SH-SY5Y (cell line): Measurements from ENCODE around the gene HDAC9.

Experiments
- GATA2 ChIP-seq: IDR thresholded peaks from 2 replicates; pipeline ENCODE4 v1.6.1; 2011; ENCODE audit warnings: mild to moderate bottlenecking, low read depth, low read length
- GATA3 ChIP-seq: IDR thresholded peaks from 2 replicates; pipeline ENCODE4 v1.6.1; 2011; ENCODE audit warnings: low read depth, mild to moderate bottlenecking, low read length, moderate library complexity

The HDAC9 gene

DNA sequence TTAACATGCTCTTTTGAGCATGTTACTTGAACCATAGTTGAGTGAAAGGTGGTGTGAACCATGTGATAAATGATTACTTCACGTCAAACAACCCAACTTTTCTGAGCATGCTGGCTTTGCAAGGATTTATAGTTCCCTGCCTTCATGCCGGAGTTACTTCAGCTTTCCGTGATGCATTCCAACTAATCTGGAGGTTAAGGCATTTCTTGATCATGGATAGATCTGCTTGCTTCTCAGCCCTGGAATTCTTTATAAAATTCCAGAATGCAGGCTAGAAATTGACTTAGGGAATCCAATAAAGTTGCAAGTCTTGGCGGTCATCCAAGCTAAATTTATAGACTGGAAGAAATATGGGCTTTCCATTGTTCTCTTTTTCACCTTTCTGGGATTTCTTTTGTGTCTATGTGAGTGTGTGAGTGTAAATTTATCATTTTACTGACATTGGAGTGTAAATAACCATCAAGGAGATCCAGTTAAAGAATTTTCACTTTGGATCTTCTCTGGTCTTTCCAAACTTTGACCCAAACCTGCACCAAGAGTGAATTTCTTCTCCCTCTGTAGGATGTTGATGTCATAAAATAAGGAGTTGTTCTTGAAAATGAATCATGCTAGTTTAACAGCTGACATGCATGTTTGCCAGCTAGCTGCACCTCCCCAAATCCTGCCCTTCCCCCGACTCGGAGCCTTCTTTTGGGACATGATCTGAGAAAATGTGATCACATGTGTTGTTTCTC, 332.9 kb downstream of the HDAC9 start:
- TF ChIP-seq GATA3 (no peak), GATA2 (no peak)

DNA sequence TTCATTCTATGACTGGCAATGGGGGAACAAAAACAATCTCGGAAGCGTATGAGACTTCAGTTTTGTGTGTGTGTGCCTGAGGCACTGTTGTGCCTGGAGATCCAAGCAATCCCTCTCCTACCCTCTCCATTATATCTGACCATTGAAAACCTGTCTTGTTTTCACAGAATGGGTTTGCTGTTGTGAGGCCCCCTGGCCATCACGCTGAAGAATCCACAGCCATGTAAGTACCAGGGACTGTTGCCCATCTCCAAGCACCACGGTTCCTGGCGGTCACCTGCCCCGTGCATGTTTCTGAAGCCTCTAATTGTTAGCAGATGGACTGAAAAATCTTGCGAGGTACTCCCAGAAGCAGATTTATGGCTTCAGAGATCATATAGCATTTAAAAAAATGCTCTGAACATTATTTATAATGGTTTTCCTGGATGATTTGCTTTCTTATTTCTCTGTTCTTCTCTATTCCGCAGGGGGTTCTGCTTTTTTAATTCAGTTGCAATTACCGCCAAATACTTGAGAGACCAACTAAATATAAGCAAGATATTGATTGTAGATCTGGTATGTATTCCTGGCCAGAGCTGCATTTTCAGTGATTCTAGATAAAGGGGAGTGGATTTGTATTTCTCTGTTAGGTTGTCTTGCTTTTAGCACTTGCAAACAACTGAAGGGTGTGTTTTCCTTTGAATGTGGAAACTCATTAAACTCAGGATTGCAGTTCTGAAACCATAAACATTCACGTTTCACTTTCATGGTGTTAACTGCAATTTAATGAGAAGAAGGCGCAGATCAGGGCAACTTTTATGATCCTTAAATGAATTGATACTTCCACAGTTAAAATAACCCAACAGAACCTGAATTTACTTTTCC, 333.7 kb downstream of the HDAC9 start:
- TF ChIP-seq GATA3 (peak; percentile 68), GATA2 (no peak; the same call in 1 of the 2 replicates)

DNA sequence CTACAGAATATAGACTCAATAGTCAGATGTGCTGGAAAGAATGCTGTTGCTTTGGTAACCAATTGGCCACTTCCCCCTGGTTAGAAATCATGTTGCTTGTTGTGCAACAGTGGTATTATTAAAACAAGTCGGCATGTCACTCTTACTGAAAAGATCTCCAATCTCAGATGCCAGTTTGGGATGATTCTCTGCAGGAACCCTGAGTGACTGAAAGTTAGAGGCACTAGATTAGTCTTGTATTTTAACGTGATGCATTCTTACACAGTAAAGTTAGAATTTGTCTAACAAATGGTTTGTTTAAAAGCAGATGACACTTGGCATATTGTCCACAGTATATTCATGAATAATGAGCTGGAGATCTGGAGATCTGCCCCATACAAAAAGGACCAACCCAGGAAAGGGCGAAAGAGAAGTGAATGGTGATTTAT, 334.3 kb downstream of the HDAC9 start:
- TF ChIP-seq GATA2 (peak; percentile 30; the same call in 1 of the 2 replicates), GATA3 (no peak)

DNA sequence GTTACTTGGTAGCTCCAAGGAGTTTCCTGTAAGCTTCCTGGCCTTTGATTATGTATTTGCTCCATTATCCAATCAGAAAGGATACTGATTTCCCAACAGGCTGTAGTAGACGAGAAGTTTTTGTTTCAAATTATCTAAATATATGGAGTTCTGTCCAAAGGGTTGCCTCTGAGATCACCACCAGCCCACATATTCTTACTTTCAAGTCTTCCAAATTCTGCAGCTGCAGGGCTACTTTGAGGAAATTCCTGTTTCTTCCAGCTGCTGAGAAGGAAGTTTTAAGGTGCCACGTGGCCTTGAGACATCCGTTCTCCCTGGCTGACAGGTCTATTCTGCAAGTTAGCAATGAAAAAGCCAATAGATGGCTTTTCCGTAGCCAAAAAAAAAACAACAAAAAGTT, 335.9 kb downstream of the HDAC9 start:
- TF ChIP-seq GATA3 (no peak), GATA2 (no peak)

DNA sequence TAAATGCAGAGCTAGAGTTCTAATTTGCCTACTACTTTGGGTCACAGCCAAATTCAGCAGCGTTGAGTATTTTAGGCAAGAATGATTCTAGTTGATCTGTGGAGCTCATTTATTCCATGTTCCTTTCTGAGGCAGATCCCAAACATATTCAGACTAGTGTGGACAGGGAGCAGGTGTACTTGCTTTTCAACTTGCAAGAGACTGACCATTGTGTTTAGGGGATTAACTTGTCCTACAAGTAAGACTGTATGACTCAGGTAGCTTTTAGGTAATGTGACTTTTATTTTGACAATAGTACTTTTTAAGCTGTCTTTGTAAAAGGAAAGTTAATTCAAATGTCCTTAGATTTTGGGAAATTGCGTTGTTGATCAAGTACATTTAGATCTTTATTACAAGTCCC, 336.4 kb downstream of the HDAC9 start:
- TF ChIP-seq GATA2: no peak

DNA sequence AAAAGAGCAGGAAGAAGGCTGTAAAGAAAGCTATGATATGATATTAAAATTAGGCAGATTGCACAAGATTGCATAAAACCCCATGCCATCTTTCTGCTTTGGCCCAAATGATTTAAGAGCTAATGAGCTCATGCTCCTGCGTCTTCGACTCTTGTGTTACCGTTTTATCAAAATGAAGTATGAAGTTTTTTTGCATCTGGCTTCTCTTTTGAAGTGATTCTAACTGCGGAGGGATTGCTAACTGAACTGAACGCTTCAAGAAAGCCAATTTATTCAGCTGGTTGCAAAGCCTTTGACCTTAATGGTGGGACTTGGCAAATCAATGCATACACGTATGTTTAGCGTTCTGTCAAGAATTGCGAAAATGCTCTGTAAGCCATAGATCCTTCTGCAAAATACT, 339.0 kb downstream of the HDAC9 start:
- TF ChIP-seq GATA2 (no peak), GATA3 (no peak)

DNA sequence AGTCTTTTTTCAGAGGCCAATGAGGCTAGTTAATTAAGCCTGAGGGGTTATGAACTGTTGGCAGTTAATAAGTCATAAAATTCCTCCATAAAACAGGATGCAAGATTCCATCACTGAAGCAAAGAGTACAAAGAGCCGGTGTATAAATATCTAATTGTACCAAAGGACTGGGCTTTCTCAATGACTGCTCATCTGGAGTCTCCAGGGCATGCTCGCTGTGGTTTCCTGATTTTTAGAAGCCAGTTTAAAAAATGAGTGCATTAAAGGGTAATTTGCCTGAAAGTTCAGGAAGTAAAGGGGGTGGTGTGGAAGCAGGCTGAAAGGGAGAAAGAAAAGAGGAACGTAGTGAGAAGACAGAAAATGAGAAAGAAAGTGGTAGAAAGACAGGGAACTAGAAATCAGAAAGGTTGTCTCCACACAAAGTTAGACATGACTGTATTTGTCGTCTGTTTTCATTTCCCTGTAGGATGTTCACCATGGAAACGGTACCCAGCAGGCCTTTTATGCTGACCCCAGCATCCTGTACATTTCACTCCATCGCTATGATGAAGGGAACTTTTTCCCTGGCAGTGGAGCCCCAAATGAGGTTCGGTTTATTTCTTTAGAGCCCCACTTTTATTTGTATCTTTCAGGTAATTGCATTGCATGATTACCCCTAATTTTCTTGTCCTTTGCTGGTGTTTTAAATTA, 339.6 kb downstream of the HDAC9 start:
- TF ChIP-seq GATA2 (no peak), GATA3 (no peak)

DNA sequence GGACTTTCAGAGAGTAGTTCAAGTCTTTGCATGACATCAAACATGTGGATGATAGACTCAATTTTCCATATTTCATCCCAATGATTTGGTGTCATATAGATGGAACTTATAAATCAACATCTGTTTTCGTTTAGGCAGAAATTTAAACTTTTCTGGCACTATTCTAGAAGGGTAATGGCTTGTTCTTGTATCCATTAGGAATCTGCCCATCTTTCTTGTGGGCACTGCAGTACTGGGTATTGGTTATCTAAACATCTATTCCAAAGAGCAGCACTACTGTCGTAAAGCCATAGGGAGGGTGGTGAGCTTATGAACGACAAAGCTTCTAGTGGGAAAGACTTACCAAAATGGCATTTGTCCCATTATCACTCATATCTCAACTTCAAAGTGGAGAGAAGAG, 348.4 kb downstream of the HDAC9 start:
- TF ChIP-seq GATA3: peak; percentile 96
- peak; percentile 92 for TF ChIP-seq GATA2

DNA sequence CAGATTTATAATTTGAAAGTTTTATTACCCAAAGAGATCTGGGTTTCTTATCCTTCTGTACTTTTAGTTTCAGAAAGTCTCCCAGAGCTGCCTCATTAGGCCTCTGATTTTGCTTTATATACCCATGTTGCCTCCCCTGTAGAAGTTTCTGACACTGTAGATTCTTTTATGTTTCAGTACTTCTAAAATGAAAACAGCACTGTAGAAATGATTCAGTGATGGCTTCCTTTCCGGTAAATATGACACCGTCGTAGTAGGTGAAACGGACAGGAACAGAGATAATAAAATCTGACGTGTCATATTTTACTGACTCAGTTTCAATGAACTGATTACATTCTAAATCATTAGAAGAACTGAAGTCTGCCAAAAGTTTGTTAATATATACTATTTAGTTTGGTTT, 349.2 kb downstream of the HDAC9 start:
- TF ChIP-seq GATA3: no peak
- no peak for TF ChIP-seq GATA2

DNA sequence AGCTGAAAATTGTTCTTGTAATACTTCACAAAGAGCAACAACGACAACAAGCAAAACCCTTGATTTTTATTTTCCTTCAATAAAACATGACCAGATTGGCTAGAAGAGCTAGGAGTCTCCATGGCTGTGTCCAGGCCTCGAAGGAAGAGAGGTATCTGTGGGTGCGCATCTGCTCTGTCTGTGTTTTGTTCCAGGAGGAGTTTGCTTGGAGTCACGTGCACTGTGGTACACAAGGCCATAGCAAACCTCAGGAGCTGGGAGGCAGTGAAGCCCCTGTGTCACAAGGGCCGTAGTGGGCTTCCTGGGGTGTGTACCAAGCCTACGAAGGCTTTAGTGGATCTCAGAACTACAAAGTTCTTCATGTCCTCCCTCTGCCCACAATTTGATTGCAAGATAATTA, 350.2 kb downstream of the HDAC9 start:
- TF ChIP-seq GATA3 (no peak), GATA2 (no peak; the same call in 1 of the 2 replicates)

DNA sequence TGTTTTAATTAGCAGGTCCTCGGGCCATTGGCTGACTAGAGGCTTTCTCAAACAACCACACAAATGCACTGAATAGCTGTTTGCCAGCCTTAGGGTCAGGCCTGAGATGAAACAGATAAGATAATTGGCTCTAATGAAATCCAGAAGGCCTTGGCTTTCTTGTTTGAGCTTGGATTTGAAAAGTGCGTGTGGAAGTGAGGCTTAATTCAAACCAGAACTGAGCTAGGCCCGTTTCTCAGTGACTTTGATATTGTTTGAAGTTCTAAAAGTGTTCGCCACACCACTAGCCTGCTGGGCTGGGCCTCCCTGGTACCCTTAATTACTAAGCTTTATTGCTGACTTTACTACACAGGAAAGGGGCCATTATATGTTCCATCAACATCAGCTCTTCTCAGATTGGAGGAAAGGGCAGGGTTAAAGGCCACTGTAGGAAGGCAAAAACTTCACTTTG, 351.2 kb downstream of the HDAC9 start:
- TF ChIP-seq GATA3 (peak; percentile 100), GATA2 (peak; percentile 100)

DNA sequence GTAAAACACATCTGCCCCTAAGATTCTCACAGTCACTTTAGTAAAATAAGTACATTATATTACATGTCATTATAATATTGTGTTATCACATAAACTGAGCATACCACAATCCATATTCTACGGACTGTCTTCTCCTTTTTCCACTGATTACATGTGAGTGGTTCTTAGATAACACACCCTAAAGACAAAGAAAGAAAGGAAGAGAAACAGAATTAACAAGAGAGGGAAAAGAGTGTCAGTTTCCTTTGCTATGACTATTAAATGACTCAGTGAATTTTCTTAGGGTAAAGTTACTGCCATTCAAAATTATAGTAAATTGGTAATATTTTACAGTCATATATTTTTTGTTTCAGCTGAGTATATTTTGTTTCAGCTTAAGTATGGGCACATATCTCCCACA, 353.6 kb downstream of the HDAC9 start:
- no peak for TF ChIP-seq GATA2
- no peak for TF ChIP-seq GATA3

DNA sequence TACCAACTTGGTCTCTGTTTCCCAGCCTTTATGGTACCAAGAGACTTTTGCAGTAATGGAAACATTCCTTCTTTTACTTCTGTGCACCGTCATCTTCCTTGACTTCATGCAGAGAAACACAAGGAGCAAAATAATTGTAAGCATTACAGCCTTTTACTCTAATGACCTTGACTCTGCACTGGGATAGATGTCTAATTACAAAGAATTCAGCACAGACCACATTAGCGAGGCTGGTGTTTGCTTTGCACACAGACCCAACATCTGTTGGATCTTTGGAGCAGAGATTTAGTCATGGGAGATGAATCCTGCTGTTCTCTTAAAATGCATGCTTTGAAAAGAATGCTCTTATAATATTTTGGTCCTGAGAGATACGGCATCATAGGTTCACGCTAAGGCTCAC, 360.2 kb downstream of the HDAC9 start:
- TF ChIP-seq GATA2: no peak
- TF ChIP-seq GATA3: no peak

DNA sequence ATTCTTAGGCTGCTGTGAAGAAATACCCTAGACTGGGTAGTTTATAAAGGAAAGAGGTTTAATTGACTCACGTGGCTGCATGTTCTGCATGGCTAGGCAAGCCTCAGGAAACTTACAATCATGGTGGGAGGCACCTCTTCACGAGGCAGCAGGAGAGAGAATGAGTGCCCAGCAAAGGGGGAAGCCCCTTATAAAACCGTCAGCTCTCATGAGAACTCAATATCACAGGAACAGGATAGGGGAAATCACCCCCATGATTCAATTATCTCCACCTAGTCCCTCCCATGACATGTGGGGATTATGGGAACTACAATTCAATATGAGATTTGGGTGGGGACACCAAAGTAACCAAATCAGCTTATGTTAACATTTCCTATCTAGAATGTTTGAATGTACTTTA, 362.7 kb downstream of the HDAC9 start:
- TF ChIP-seq GATA3: no peak
- TF ChIP-seq GATA2: no peak
